Measurements from ENCODE around the gene KLF5. TPM values are rescaled to one million over a fixed set of nuclear protein-coding genes. Genes with fewer than 3 reads are reported as not detected.

The KLF5 gene
- total RNA-seq, 4 donors from 2014 or later: 9.8 to 15.6 (median 10.9) TPM

DNA sequence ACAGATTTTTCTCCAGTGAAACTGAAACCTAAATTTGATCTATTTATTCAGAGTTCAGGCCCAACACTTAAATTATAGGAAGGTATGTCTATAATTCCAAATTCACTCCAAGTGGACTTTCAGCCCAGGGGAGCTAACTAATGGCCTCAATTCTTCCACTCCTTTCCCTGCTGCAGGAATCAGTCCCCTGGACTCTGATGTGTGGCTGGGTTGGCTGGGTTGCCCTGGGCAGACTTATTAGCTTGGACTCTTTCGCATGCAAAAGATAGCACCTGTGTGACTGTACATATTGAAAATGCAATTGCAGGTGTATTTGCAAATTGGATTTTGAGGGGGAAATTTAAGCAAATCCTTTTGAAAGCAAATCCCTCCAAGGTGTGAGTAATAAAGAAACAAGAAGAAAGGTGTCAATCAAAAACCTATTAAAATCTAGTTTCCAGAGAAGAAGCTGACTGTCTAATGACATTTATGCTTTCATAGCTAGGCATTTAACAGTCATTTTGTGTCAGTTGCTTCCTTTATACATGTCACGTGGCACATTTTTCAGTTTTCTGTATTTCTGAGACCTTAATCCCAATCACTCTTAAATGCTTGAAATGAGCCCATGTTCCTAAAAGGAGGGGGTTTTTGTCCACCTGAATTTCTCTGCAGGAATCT is 42.7 kb downstream of the KLF5 start:
- Histone ChIP-seq H3K4me3 (no peak overlapping the region), H3K27ac (no peak overlapping the region), H3K27me3 (no peaks in the 10 kb centered on the region), H3K9me3 (no peaks in the 10 kb centered on the region), H3K36me3 (no peaks in the 10 kb centered on the region), H3K4me1 (no peaks in the 10 kb centered on the region)
- ATAC-seq (no peak), DNase-seq (no peak)
- in situ Hi-C loops (cut with MboI; ENCODE audit: low sequenced_read_pairs in 4 of 4) (no loop called here), intact Hi-C loops (cut with DNase I; ENCODE audit: low total_unique reads) (no loop called here)
- TF ChIP-seq, protein P1, sequence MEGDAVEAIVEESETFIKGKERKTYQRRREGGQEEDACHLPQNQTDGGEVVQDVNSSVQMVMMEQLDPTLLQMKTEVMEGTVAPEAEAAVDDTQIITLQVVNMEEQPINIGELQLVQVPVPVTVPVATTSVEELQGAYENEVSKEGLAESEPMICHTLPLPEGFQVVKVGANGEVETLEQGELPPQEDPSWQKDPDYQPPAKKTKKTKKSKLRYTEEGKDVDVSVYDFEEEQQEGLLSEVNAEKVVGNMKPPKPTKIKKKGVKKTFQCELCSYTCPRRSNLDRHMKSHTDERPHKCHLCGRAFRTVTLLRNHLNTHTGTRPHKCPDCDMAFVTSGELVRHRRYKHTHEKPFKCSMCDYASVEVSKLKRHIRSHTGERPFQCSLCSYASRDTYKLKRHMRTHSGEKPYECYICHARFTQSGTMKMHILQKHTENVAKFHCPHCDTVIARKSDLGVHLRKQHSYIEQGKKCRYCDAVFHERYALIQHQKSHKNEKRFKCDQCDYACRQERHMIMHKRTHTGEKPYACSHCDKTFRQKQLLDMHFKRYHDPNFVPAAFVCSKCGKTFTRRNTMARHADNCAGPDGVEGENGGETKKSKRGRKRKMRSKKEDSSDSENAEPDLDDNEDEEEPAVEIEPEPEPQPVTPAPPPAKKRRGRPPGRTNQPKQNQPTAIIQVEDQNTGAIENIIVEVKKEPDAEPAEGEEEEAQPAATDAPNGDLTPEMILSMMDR (IDR thresholded peaks at IDR 0.05 in 4 of 5, conservative IDR thresholded peaks at IDR 0.05 in 1 of 5): no peak
- no peak for TF ChIP-seq POLR2A (IDR thresholded peaks at IDR 0.05)

DNA sequence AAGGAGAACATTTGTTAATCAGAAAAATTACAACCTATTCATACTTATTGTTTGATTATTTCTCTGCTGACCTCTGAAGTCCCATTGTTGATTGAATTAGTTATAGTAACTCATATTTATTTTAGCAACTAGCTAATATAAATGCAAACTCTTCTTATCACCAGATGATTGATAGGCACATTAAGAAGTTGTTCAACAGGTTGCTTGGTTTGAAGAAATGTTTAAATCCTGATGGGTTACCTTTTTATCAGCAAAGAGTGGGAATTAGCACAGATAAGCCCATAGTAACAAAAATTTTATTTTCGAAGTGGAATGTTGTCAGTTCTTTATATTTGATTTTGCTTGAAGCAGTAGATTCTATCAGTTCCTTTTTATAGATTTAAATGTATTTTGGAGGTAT is 44.4 kb downstream of the KLF5 start:
- no peaks in the 10 kb centered on the region for H3K4me1 ChIP-seq
- intact Hi-C loops (cut with DNase I; ENCODE audit: low total_unique reads): no loop called here
- no peaks in the 10 kb centered on the region for H3K27me3 ChIP-seq
- in situ Hi-C loops (cut with MboI; ENCODE audit: low sequenced_read_pairs in 4 of 4): no loop called here
- H3K36me3 ChIP-seq: no peaks in the 10 kb centered on the region
- no peak overlapping the region for H3K4me3 ChIP-seq
- H3K27ac ChIP-seq: no peak overlapping the region
- DNase-seq (no peak), ATAC-seq (no peak)
- H3K9me3 ChIP-seq: no peaks in the 10 kb centered on the region
- TF ChIP-seq POLR2A (IDR thresholded peaks at IDR 0.05): no peak
- TF ChIP-seq, protein P1 (IDR thresholded peaks at IDR 0.05 in 4 of 5, conservative IDR thresholded peaks at IDR 0.05 in 1 of 5): no peak

DNA sequence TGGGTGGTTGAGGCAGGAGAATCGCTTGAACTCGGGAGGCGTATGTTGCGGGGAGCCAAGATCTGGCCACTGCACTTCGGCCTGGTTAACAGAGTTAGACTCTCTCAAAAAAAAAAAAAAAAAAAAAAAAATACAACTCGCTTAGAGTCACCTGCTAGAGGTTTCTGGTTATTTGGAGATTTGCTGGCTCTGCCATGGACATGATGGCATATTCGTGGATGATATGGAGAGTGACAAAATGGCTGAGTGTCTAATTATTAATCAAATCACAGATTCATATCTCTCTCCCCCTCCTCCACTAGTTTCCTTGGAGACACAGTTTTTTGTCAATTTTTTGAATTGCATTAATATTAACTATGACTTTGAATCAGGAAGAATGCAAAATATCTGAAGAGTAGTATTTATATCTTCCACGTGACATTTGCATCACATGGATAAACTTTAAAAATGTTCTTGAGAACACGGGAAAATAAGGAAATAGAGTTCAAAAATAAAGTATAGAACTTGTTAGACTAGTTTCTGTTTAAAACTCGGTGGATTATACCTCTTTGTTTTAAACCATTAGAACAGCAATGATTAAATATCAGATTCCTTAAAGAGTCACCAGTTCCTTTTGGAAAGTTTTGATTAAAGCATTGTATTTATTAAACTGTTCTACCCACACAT is 47.8 kb downstream of the KLF5 start:
- H3K4me1 ChIP-seq: no peaks in the 10 kb centered on the region
- intact Hi-C loops (cut with DNase I; ENCODE audit: low total_unique reads) (no loop called here), in situ Hi-C loops (cut with MboI; ENCODE audit: low sequenced_read_pairs in 4 of 4) (no loop called here)
- no peak for TF ChIP-seq POLR2A (IDR thresholded peaks at IDR 0.05)
- TF ChIP-seq, protein P1 (IDR thresholded peaks at IDR 0.05 in 4 of 5, conservative IDR thresholded peaks at IDR 0.05 in 1 of 5): no peak
- no peaks in the 10 kb centered on the region for H3K36me3 ChIP-seq
- H3K27me3 ChIP-seq: no peaks in the 10 kb centered on the region
- H3K27ac ChIP-seq: no peak overlapping the region
- ATAC-seq (no peak), DNase-seq (no peak)
- no peak overlapping the region for H3K4me3 ChIP-seq
- no peaks in the 10 kb centered on the region for H3K9me3 ChIP-seq

DNA sequence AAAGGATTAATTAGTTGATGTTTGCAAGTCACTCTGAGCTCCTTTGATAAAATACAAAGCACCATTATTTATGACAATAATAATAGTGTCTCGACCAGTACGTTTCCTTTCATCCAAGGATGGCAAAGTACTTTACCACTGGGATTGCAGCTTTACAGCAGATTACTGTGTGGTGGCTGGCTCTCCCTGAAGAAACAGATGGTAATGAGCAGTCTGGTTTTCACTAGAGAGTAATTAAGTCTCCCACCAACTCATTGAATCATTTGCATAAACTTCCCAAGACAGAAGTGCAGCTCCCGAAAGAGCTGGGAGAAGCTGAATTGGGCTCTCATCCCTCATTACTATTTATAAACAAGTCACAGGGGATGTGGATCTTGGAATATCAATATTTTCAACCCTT is 48.7 kb downstream of the KLF5 start:
- Histone ChIP-seq H3K4me3 (no peak overlapping the region), H3K27me3 (no peaks in the 10 kb centered on the region), H3K9me3 (no peaks in the 10 kb centered on the region), H3K36me3 (no peaks in the 10 kb centered on the region), H3K27ac (no peak overlapping the region), H3K4me1 (no peaks in the 10 kb centered on the region)
- TF ChIP-seq POLR2A (IDR thresholded peaks at IDR 0.05): no peak
- TF ChIP-seq, protein P1 (IDR thresholded peaks at IDR 0.05 in 4 of 5, conservative IDR thresholded peaks at IDR 0.05 in 1 of 5): no peak
- intact Hi-C loops (cut with DNase I; ENCODE audit: low total_unique reads): no loop called here
- DNase-seq (no peak), ATAC-seq (no peak)
- in situ Hi-C loops (cut with MboI; ENCODE audit: low sequenced_read_pairs in 4 of 4): no loop called here
